H1 (cell line): Measurements from ENCODE around the gene SFT2D1. TPM values are rescaled to one million over a fixed set of nuclear protein-coding genes. Genes with fewer than 3 reads are reported as not detected.
"Not testable (repeated sequence)": the region's sequence is repeated elsewhere in the genome, so short reads cannot be mapped to it uniquely, and the experiment has no call there.

Source experiments
- CTCF ChIA-PET: fragments of 300-600 bp; sonication (Branson Sonifier 250); formaldehyde crosslinking; loops from one replicate; lab custom pipeline; 2021; ENCODE audit not compliant: partially characterized antibody; lab: Charles Lee
- POLR2A ChIA-PET: fragments of 300-600 bp; sonication (Branson Sonifier 250); formaldehyde crosslinking; loops from one replicate; lab custom pipeline; 2021; ENCODE audit warnings: inconsistent platforms; ENCODE audit not compliant: partially characterized antibody; lab: Charles Lee
- DNase-seq, 2 experiments: peaks; one replicate each; pipeline versions ENCODE4 v3.0.0 to v3.0.0-alpha.2; 2010 to 2022; ENCODE audit warnings: low spot score in 2 of 2, low read depth in 1 of 2, mixed read lengths in 1 of 2
- FAIRE-seq: peaks from 2 replicates; lab custom pipeline; 2011; peaks lifted over from hg19 to GRCh38; lab: Jason Lieb, UNC
- H2AFZ ChIP-seq: 2 replicates; pipeline ENCODE4 v1.8.1; 2012; ENCODE audit warnings: low read length, inconsistent platforms
- H2AK5ac ChIP-seq: 2 replicates; pipeline ENCODE4 v1.6.1; 2013; ENCODE audit warnings: low read depth, low read length
- H2BK120ac ChIP-seq: replicated peaks from 2 replicates; pipeline ENCODE3; 2013; ENCODE audit warnings: low read depth, low read length, inconsistent platforms
- H2BK12ac ChIP-seq: 2 replicates; pipeline ENCODE4 v1.6.1; 2013; ENCODE audit warnings: low read depth, low read length
- H2BK15ac ChIP-seq: 2 replicates; pipeline ENCODE4 v1.6.1; 2013; ENCODE audit warnings: low read length
- H2BK20ac ChIP-seq: 2 replicates; pipeline ENCODE4 v1.6.1; 2013; ENCODE audit warnings: low read length
- H2BK5ac ChIP-seq: 2 replicates; pipeline ENCODE4 v1.6.1; 2013; ENCODE audit warnings: low read depth, low read length
- H3K14ac ChIP-seq: 2 replicates; pipeline ENCODE4 v1.6.1; 2013; ENCODE audit warnings: inconsistent platforms; ENCODE audit not compliant: insufficient read length
- H3K18ac ChIP-seq: 2 replicates; pipeline ENCODE4 v1.6.1; 2013; ENCODE audit warnings: low read length; ENCODE audit errors: extremely low read depth
- H3K23ac ChIP-seq: 2 replicates; pipeline ENCODE4 v1.6.1; 2013; ENCODE audit warnings: inconsistent platforms; ENCODE audit not compliant: insufficient read length
- H3K23me2 ChIP-seq: 2 replicates; pipeline ENCODE4 v1.6.1; 2013; ENCODE audit warnings: low read depth, low read length
- H3K27ac ChIP-seq: 2 replicates; pipeline ENCODE4 v1.6.1; 2011; ENCODE audit warnings: low read depth, low read length, inconsistent platforms
- H3K27me3 ChIP-seq, 4 experiments: replicated peaks in 1 of 4; 1 replicate in 1 of 4; 2 replicates in 3 of 4; pipeline versions ENCODE4 v1.6.1 to v1.8.1; 2011 to 2013; ENCODE audit warnings: low read length in 3 of 4, mild to moderate bottlenecking in 3 of 4, inconsistent platforms in 2 of 4, mixed read lengths in 2 of 4, moderate library complexity in 1 of 4; ENCODE audit not compliant: control insufficient read depth in 3 of 4, insufficient read depth in 3 of 4; ENCODE audit errors: extremely low read depth in 1 of 4
- H3K36me3 ChIP-seq, 4 experiments: 2 replicates each; pipeline versions ENCODE4 v1.6.1 to v1.8.1; 2011 to 2013; ENCODE audit warnings: mild to moderate bottlenecking in 4 of 4, low read length in 3 of 4, moderate library complexity in 2 of 4, control low read depth in 1 of 4, inconsistent platforms in 1 of 4; ENCODE audit not compliant: insufficient read depth in 4 of 4, control insufficient read depth in 2 of 4
- H3K4ac ChIP-seq: replicated peaks from 2 replicates; pipeline ENCODE3; 2013; ENCODE audit warnings: low read length, low read depth, mixed read lengths, inconsistent platforms; ENCODE audit not compliant: insufficient read length
- H3K4me1 ChIP-seq, 4 experiments: replicated peaks in 1 of 4; 1 replicate in 1 of 4; 2 replicates in 3 of 4; pipeline versions ENCODE4 v1.6.1 to v1.8.1; 2011 to 2013; ENCODE audit warnings: low read length in 3 of 4, inconsistent platforms in 2 of 4, mixed read lengths in 1 of 4; ENCODE audit not compliant: insufficient read depth in 4 of 4, control insufficient read depth in 3 of 4
- H3K4me2 ChIP-seq, 2 experiments: 2 replicates each; pipeline versions ENCODE4 v1.6.1 to v1.8.1; 2011 to 2013; ENCODE audit warnings: low read depth in 2 of 2, low read length in 2 of 2, control low read depth in 1 of 2, inconsistent platforms in 1 of 2, mild to moderate bottlenecking in 1 of 2; ENCODE audit not compliant: insufficient read depth in 1 of 2
- H3K4me3 ChIP-seq, 4 experiments: fragments of 200-600, 300-600 bp in 1 of 4; sonication (generic), shearing (Covaris generic), sonication (Bioruptor Twin) in 1 of 4; 2 replicates each; pipeline versions ENCODE4 v1.5.1 to v1.8.1; 2011 to 2016; ENCODE audit warnings: low read length in 4 of 4, low read depth in 3 of 4, control low read depth in 2 of 4, inconsistent platforms in 2 of 4, mild to moderate bottlenecking in 2 of 4, mixed read lengths in 1 of 4, moderate library complexity in 1 of 4; ENCODE audit not compliant: insufficient read depth in 2 of 4; ENCODE audit errors: extremely low read depth in 1 of 4
- H3K56ac ChIP-seq: replicated peaks from 2 replicates; pipeline ENCODE3; 2013; ENCODE audit warnings: low read depth, mild to moderate bottlenecking, mixed read lengths, low read length, inconsistent platforms; ENCODE audit not compliant: insufficient read length
- H3K79me1 ChIP-seq: 2 replicates; pipeline ENCODE4 v1.6.1; 2013; ENCODE audit warnings: low read depth, low read length, control low read depth
- H3K79me2 ChIP-seq, 2 experiments: 2 replicates each; pipeline versions ENCODE4 v1.6.1 to v1.8.1; 2012 to 2013; ENCODE audit warnings: low read length in 2 of 2, mild to moderate bottlenecking in 2 of 2, inconsistent platforms in 1 of 2; ENCODE audit not compliant: insufficient read depth in 2 of 2, control insufficient read depth in 1 of 2
- H3K9ac ChIP-seq, 4 experiments: replicated peaks in 1 of 4; 1 replicate in 1 of 4; 2 replicates in 3 of 4; pipeline versions ENCODE4 v1.6.1 to v1.8.1; 2011 to 2013; ENCODE audit warnings: low read depth in 3 of 4, low read length in 3 of 4, control low read depth in 2 of 4, mild to moderate bottlenecking in 2 of 4, moderate library complexity in 2 of 4, inconsistent platforms in 1 of 4; ENCODE audit errors: extremely low read depth in 1 of 4
- H3K9me3 ChIP-seq, 2 experiments: 2 replicates each; pipeline versions ENCODE4 v1.6.1 to v1.8.1; 2012 to 2013; ENCODE audit warnings: mild to moderate bottlenecking in 2 of 2, moderate library complexity in 2 of 2, control low read depth in 1 of 2, inconsistent platforms in 1 of 2, low read depth in 1 of 2, low read length in 1 of 2, mixed read lengths in 1 of 2; ENCODE audit not compliant: insufficient read depth in 2 of 2
- H4K20me1 ChIP-seq, 2 experiments: replicated peaks in 1 of 2; 2 replicates each; pipeline versions ENCODE3 to v1.8.1; 2011 to 2013; ENCODE audit warnings: inconsistent platforms in 2 of 2, low read length in 2 of 2, mild to moderate bottlenecking in 1 of 2; ENCODE audit not compliant: insufficient read depth in 2 of 2, control insufficient read depth in 1 of 2
- H4K5ac ChIP-seq: 2 replicates; pipeline ENCODE4 v1.6.1; 2013; ENCODE audit warnings: low read length, low read depth, mixed read lengths, inconsistent platforms; ENCODE audit not compliant: insufficient read length
- H4K8ac ChIP-seq: 2 replicates; pipeline ENCODE4 v1.8.0; 2013; ENCODE audit warnings: mild to moderate bottlenecking, moderate library complexity, low read length, inconsistent platforms; ENCODE audit not compliant: insufficient read depth; ENCODE audit errors: extremely low read depth
- H4K91ac ChIP-seq: replicated peaks from 2 replicates; pipeline ENCODE3; 2013; ENCODE audit warnings: low read length, mixed read lengths, inconsistent platforms; ENCODE audit not compliant: insufficient read length
- whole genome bisulfite sequencing, 2 experiments: shearing (Covaris generic) in 1 of 2; methylation state at CpG; one replicate each; pipeline versions ENCODE4 v1.1.6 to v1.1.7; 2013 to 2015; ENCODE audit warnings: low lambda C conversion rate in 2 of 2, mixed read lengths in 2 of 2, inconsistent platforms in 1 of 2, low coverage in 1 of 2, missing lambda C conversion rate in 1 of 2; ENCODE audit not compliant: insufficient replicate concordance in 2 of 2, insufficient coverage in 1 of 2, insufficient read length in 1 of 2; ENCODE audit errors: extremely low coverage in 1 of 2, missing lambda C conversion rate in 1 of 2; 5-methylcytosine and 5-hydroxymethylcytosine counted together
- polyA plus RNA-seq, 7 experiments: library from polyadenylated mRNA; depleted of rRNA in 3 of 7; stranded (reverse) in 5 of 7; unstranded in 2 of 7; fragments of >200 nt in 5 of 7; fragments of 200-250 nt in 2 of 7; gene quantifications; 1 replicate in 5 of 7; 2 replicates in 1 of 7; 4 replicates in 1 of 7; pipeline versions ENCODE4 v1.2.1 to v1.2.3, GENCODE V29; 2011 to 2013; ENCODE audit warnings: missing spikeins in 2 of 7, mixed read lengths in 2 of 7
- total RNA-seq: library from RNA; stranded (reverse); fragmentation: NEBNext Ultra II Directional; extraction: Animal tissue kit (Norgen Biotek cat#: 25700); gene quantifications from 2 replicates; pipeline ENCODE4 v1.2.1, GENCODE V29; 2021

The SFT2D1 gene
- total and polyA plus RNA-seq, 2 of the 8 experiments (the other 6 are each of a cell fraction or from before 2014, with no cell fraction given) = 52.3 to 76.1 TPM

DNA sequence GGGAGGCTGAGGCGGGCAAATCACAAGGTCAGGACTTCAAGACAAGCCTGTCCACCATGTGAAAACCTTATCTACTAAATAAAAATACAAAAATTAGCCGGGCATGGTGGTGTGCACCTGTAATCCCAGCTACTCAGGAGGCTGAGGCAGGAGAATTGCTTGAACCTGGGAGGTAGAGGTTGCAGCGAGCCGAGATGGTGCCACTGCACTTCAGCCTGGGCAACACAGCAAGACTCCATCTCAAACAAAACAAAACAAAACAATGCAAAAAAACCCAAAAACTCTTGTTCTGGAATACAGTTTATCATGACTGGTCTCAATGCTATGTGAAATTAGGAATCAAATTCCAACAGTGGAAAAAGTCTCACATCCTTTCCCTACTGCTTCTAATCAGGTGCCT is 20.1 kb upstream of the SFT2D1 start:
- H3K18ac ChIP-seq, H2BK5ac ChIP-seq, FAIRE-seq, H3K79me1 ChIP-seq, H3K9me3 ChIP-seq, DNase-seq, H3K27me3 ChIP-seq, H3K36me3 ChIP-seq, H2AFZ ChIP-seq, H3K4me2 ChIP-seq, H4K5ac ChIP-seq, H3K23ac ChIP-seq, H3K79me2 ChIP-seq, H4K91ac ChIP-seq, H2BK15ac ChIP-seq, H4K8ac ChIP-seq, H3K14ac ChIP-seq, H3K23me2 ChIP-seq, H3K4me3 ChIP-seq, H2BK120ac ChIP-seq, H4K20me1 ChIP-seq, H3K4ac ChIP-seq, H3K27ac ChIP-seq, H3K9ac ChIP-seq, H2BK20ac ChIP-seq, H3K56ac ChIP-seq, H2AK5ac ChIP-seq: not testable (repeated sequence)
- ChIA-PET POLR2A (interaction anchor here (1.2 to 1.5 kb wide), 2 partner anchors 18 kb away, joined by 3 to 6 read pairs; no protein-coding TSS in a partner anchor), CTCF (interaction anchor here (0.9 to 3.0 kb wide), 2 partner anchors 17 kb away, joined by 4 to 8 read pairs; no protein-coding TSS in a partner anchor)
- 88% methylated on average over 4 of the region's 4 CpGs; no CpG with 5 or more reads in 1 of the 2 experiments for WGBS, 2 experiments
- Histone ChIP-seq H2BK12ac (peak overlapping the region; percentile 84), H3K4me1 (peaks cover 2 to 18% (median 13%) of the 10 kb centered on the region in 4 experiments; a peak in 6 of 7 replicates)
